Liver (tissue), 9 donors: ENCODE data around the gene LAGE3. TPM values are rescaled to one million over a fixed set of nuclear protein-coding genes. Genes with fewer than 3 reads are reported as not detected.

Experiments
- DNase-seq: peaks from one replicate; pipeline ENCODE4 v3.0.0-alpha.2; 2017; ENCODE audit warnings: low spot score
- H3K27ac ChIP-seq, 2 donors: one replicate each; pipeline ENCODE4 v1.7.0; 2013; ENCODE audit warnings: inconsistent platforms in 2 of 2, low read length in 2 of 2, control low read depth in 1 of 2, low read depth in 1 of 2, mild to moderate bottlenecking in 1 of 2
- H3K27me3 ChIP-seq, 4 donors: one replicate each; pipeline versions ENCODE4 v1.6.1 to v1.7.0; 2013; ENCODE audit warnings: low read length in 3 of 4, inconsistent platforms in 1 of 4, mild to moderate bottlenecking in 1 of 4, moderate library complexity in 1 of 4; ENCODE audit not compliant: control insufficient read depth in 4 of 4, insufficient read depth in 4 of 4
- H3K36me3 ChIP-seq, 4 donors: one replicate each; pipeline versions ENCODE4 v1.6.1 to v1.7.0; 2013; ENCODE audit warnings: low read length in 3 of 4, mild to moderate bottlenecking in 3 of 4, low read depth in 1 of 4, moderate library complexity in 1 of 4; ENCODE audit not compliant: control insufficient read depth in 4 of 4, insufficient read depth in 3 of 4
- H3K4me1 ChIP-seq, 4 donors: one replicate each; pipeline versions ENCODE4 v1.6.1 to v1.7.0; 2013; ENCODE audit warnings: low read length in 3 of 4, mild to moderate bottlenecking in 3 of 4, moderate library complexity in 1 of 4; ENCODE audit not compliant: control insufficient read depth in 4 of 4, insufficient read depth in 4 of 4
- H3K4me3 ChIP-seq, 3 donors: one replicate each; pipeline versions ENCODE4 v1.6.1 to v1.7.0; 2013; ENCODE audit warnings: low read length in 3 of 3, control low read depth in 1 of 3, low read depth in 1 of 3, mild to moderate bottlenecking in 1 of 3
- H3K9ac ChIP-seq, 2 donors: one replicate each; pipeline ENCODE4 v1.7.0; 2013; ENCODE audit warnings: low read length in 2 of 2, mild to moderate bottlenecking in 2 of 2, moderate library complexity in 2 of 2, control low read depth in 1 of 2, low read depth in 1 of 2
- H3K9me3 ChIP-seq, 4 donors: one replicate each; pipeline versions ENCODE4 v1.6.1 to v1.7.0; 2013; ENCODE audit warnings: low read length in 3 of 4; ENCODE audit not compliant: control insufficient read depth in 4 of 4
- CTCF ChIP-seq: fragments of 150-350 bp; IDR thresholded peaks from 2 replicates; pipeline ENCODE4 v1.5.1; 2017; ENCODE audit warnings: improper control_type of control experiment, low read depth, low read length; ENCODE audit not compliant: missing input control
- EGR1 ChIP-seq, 2 donors: IDR thresholded peaks; 2 replicates each; pipeline ENCODE4 v1.6.1; 2016 to 2018; ENCODE audit warnings: antibody characterized with exemption in 2 of 2, low read depth in 2 of 2
- FOXA1 ChIP-seq: IDR thresholded peaks from 2 replicates; pipeline ENCODE4 v1.6.1; 2016; ENCODE audit warnings: antibody characterized with exemption
- FOXA2 ChIP-seq: IDR thresholded peaks from 2 replicates; pipeline ENCODE4 v1.6.1; 2016; ENCODE audit warnings: antibody characterized with exemption
- GABPA ChIP-seq, 2 donors: IDR thresholded peaks in 1 of 2; conservative IDR thresholded peaks in 1 of 2; 2 replicates each; pipeline ENCODE4 v1.6.1; 2016; ENCODE audit warnings: antibody characterized with exemption in 2 of 2, mild to moderate bottlenecking in 1 of 2, moderate library complexity in 1 of 2
- HNF4A ChIP-seq, 2 donors: conservative IDR thresholded peaks; 2 replicates each; pipeline ENCODE4 v1.6.1; 2016; ENCODE audit warnings: antibody characterized with exemption in 2 of 2, mild to moderate bottlenecking in 2 of 2
- HNF4G ChIP-seq: IDR thresholded peaks from 2 replicates; pipeline ENCODE4 v1.6.1; 2016; ENCODE audit warnings: antibody characterized with exemption
- MAX ChIP-seq: IDR thresholded peaks from 2 replicates; pipeline ENCODE4 v1.6.1; 2016; ENCODE audit warnings: antibody characterized with exemption
- NR2F2 ChIP-seq: IDR thresholded peaks from 2 replicates; pipeline ENCODE4 v1.6.1; 2016; ENCODE audit warnings: antibody characterized with exemption
- RAD21 ChIP-seq, 2 donors: IDR thresholded peaks; 2 replicates each; pipeline ENCODE4 v1.6.1; 2016; ENCODE audit warnings: antibody characterized with exemption in 2 of 2, mild to moderate bottlenecking in 2 of 2
- REST ChIP-seq: IDR thresholded peaks from 2 replicates; pipeline ENCODE4 v1.6.1; 2016; ENCODE audit warnings: antibody characterized with exemption, mild to moderate bottlenecking
- RXRA ChIP-seq, 2 donors: IDR thresholded peaks; 2 replicates each; pipeline ENCODE4 v1.6.1; 2017 to 2018; ENCODE audit warnings: antibody characterized with exemption in 2 of 2, mild to moderate bottlenecking in 1 of 2
- SP1 ChIP-seq: IDR thresholded peaks from 2 replicates; pipeline ENCODE4 v1.6.1; 2018; ENCODE audit warnings: antibody characterized with exemption, mild to moderate bottlenecking
- TAF1 ChIP-seq: conservative IDR thresholded peaks from 2 replicates; pipeline ENCODE4 v1.6.1; 2016; ENCODE audit warnings: antibody characterized with exemption, mild to moderate bottlenecking
- YY1 ChIP-seq: IDR thresholded peaks from 2 replicates; pipeline ENCODE4 v1.6.1; 2016; ENCODE audit warnings: antibody characterized with exemption, mild to moderate bottlenecking
- ZBTB33 ChIP-seq: IDR thresholded peaks from 2 replicates; pipeline ENCODE4 v1.6.1; 2016; ENCODE audit warnings: antibody characterized with exemption
- WGBS: extraction: QIAGEN DNeasy Blood & Tissue Kit; methylation state at CpG from one replicate; pipeline ENCODE4 v1.1.7; 2013; 5-methylcytosine and 5-hydroxymethylcytosine counted together
- polyA plus RNA-seq, 2 donors: library from polyadenylated mRNA; stranded (reverse) in 1 of 2; unstranded in 1 of 2; fragments of 200-250 nt in 1 of 2; fragments of >200 nt in 1 of 2; fragmentation: Nextera tagmentation in 1 of 2; extraction: Ambion mirVana in 1 of 2; gene quantifications; one replicate each; pipeline versions ENCODE4 v1.2.1 to v1.2.3, GENCODE V29; 2013 to 2015
- total RNA-seq, 2 donors: library from RNA; depleted of rRNA; stranded (reverse); fragments of >200 nt; gene quantifications; one replicate each; pipeline ENCODE4 v1.2.3, GENCODE V29; 2014
- donor health status: healthy.
- donor health status: healthy.
- donor health status: healthy.
- donor health status: healthy.
- donor health status: healthy.

The LAGE3 gene
- total and polyA plus RNA-seq, 4 donors = 8.5 to 18.1 (median 12.7) TPM

GRCh38 chrX:154457491-154458115 lies 21.5 kb downstream of the LAGE3 start:
- Histone ChIP-seq H3K27me3 (no peaks in the 10 kb centered on the region), H3K4me1 (peaks cover 0 to 5% (median 0%) of the 10 kb centered on the region in 4 donors), H3K9ac (no peak overlapping the region), H3K36me3 (peaks cover 0 to 2% (median 0%) of the 10 kb centered on the region in 4 donors), H3K9me3 (no peaks in the 10 kb centered on the region), H3K27ac (no peak overlapping the region), H3K4me3 (peak overlapping the region in 2 of 3 donors; percentile 50 to 74)
- WGBS = 4% methylated on average over 64 of the region's 65 CpGs
- TF ChIP-seq TAF1 (no peak), RXRA (IDR thresholded peaks at IDR 0.05) (no peak), NR2F2 (no peak), HNF4G (no peak), RAD21 (IDR thresholded peaks at IDR 0.05) (no peak), MAX (no peak), FOXA1 (no peak), FOXA2 (no peak), HNF4A (conservative IDR thresholded peaks at IDR 0.05) (no peak)
- no peak for DNase-seq

GRCh38 chrX:154452823-154453222 lies 26.3 kb downstream of the LAGE3 start:
- Histone ChIP-seq H3K27me3 (no peaks in the 10 kb centered on the region), H3K4me1 (peaks cover 0 to 5% (median 0%) of the 10 kb centered on the region in 4 donors), H3K36me3 (peaks cover 0 to 24% (median 8%) of the 10 kb centered on the region in 4 donors), H3K9ac (no peak overlapping the region), H3K27ac (no peak overlapping the region), H3K4me3 (no peak overlapping the region), H3K9me3 (no peaks in the 10 kb centered on the region)
- TF ChIP-seq SP1 (no peak), ZBTB33 (no peak), EGR1 (IDR thresholded peaks at IDR 0.05; ENCODE audit: low read depth in 2 of 2) (no peak), CTCF (no peak), FOXA2 (no peak), MAX (no peak), REST (no peak), FOXA1 (no peak), HNF4A (conservative IDR thresholded peaks at IDR 0.05) (no peak), YY1 (no peak), HNF4G (no peak), GABPA (IDR thresholded peaks at IDR 0.05 in 1 of 2, conservative IDR thresholded peaks at IDR 0.05 in 1 of 2) (no peak), RAD21 (IDR thresholded peaks at IDR 0.05) (no peak)
- DNase-seq = no peak
- WGBS = 97% methylated on average over 9 of the region's 9 CpGs
